HepG2 (cell line): ENCODE results near the gene TJP2. TPM values are rescaled to one million over a fixed set of nuclear protein-coding genes. Genes with fewer than 3 reads are reported as not detected.

Experiments
- ATF1 ChIP-seq: IDR thresholded peaks from 2 replicates; pipeline ENCODE4 v1.6.1; 2016; ENCODE audit warnings: mild to moderate bottlenecking, control low read depth
- ATRX ChIP-seq: sonication (generic); formaldehyde crosslinking; IDR thresholded peaks from 2 replicates; pipeline ENCODE4 v1.4.0; 2020; ENCODE audit warnings: missing genetic modification reagents, borderline replicate concordance
- CEBPG ChIP-seq: IDR thresholded peaks from 2 replicates; pipeline ENCODE4 v1.6.1; 2016
- IRX3 ChIP-seq: sonication (generic); formaldehyde crosslinking; IDR thresholded peaks from 2 replicates; pipeline ENCODE4 v1.8.1; 2023; ENCODE audit warnings: mild to moderate bottlenecking, low read depth, missing genetic modification reagents, borderline replicate concordance
- MTERF4 ChIP-seq: sonication (generic); formaldehyde crosslinking; IDR thresholded peaks from 2 replicates; pipeline ENCODE4 v1.8.0; 2023; ENCODE audit warnings: mild to moderate bottlenecking, missing genetic modification reagents
- NR3C1 ChIP-seq: sonication (generic); formaldehyde crosslinking; IDR thresholded peaks from 2 replicates; pipeline ENCODE4 v1.4.0; 2020; ENCODE audit warnings: missing genetic modification reagents
- SMAD1 ChIP-seq: sonication (generic); formaldehyde crosslinking; IDR thresholded peaks from 2 replicates; pipeline ENCODE4 v1.4.0; 2020; ENCODE audit warnings: missing genetic modification reagents, low read depth, mild to moderate bottlenecking, borderline replicate concordance
- SOX13 ChIP-seq, 3 experiments: fragments of 450-650 bp in 1 of 3; sonication (generic) in 1 of 3; formaldehyde crosslinking in 1 of 3; IDR thresholded peaks in 2 of 3; conservative IDR thresholded peaks in 1 of 3; 2 replicates each; pipeline versions ENCODE4 v1.5.0 to v1.6.1; 2016 to 2020; ENCODE audit warnings: antibody characterized with exemption in 1 of 3, mild to moderate bottlenecking in 1 of 3, missing compliant biosample characterization in 1 of 3, missing genetic modification reagents in 1 of 3, moderate library complexity in 1 of 3
- TEAD3 ChIP-seq: optimal IDR thresholded peaks from 2 replicates; pipeline ENCODE3; 2016; ENCODE audit warnings: borderline replicate concordance
- ZBTB40 ChIP-seq, 2 experiments: fragments of 450-650 bp in 1 of 2; sonication (generic) in 1 of 2; formaldehyde crosslinking in 1 of 2; IDR thresholded peaks; 2 replicates each; pipeline versions ENCODE4 v1.6.1 to v1.8.0; 2016 to 2022; ENCODE audit warnings: antibody characterized with exemption in 1 of 2, mild to moderate bottlenecking in 1 of 2, missing genetic modification reagents in 1 of 2
- ZNF160 ChIP-seq: sonication (generic); formaldehyde crosslinking; IDR thresholded peaks from 2 replicates; pipeline ENCODE4 v1.8.0; 2022; ENCODE audit warnings: mild to moderate bottlenecking, inconsistent platforms, missing genetic modification reagents
- ZNF546 ChIP-seq: sonication (generic); formaldehyde crosslinking; conservative IDR thresholded peaks from 2 replicates; pipeline ENCODE4 v1.8.1; 2023; ENCODE audit warnings: mild to moderate bottlenecking, missing genetic modification reagents
- ZNF652 ChIP-seq: IDR thresholded peaks from 2 replicates; pipeline ENCODE4 v1.6.1; 2016; ENCODE audit warnings: low read depth, borderline replicate concordance
- ZNF709 ChIP-seq: sonication (generic); formaldehyde crosslinking; IDR thresholded peaks from 2 replicates; pipeline ENCODE4 v1.5.0; 2020; ENCODE audit warnings: mild to moderate bottlenecking, missing genetic modification reagents
- ZNF780A ChIP-seq: sonication (generic); formaldehyde crosslinking; IDR thresholded peaks from 2 replicates; pipeline ENCODE4 v1.8.0; 2022; ENCODE audit warnings: mild to moderate bottlenecking, missing genetic modification reagents, moderate library complexity
- polyA plus RNA-seq, 8 experiments: library from polyadenylated mRNA; depleted of rRNA in 3 of 8; stranded (reverse) in 7 of 8; unstranded in 1 of 8; fragments of >200 nt; fragmentation: Illumina TruSeq in 4 of 8; extraction: Trizol in 4 of 8; gene quantifications; 2 replicates each; pipeline versions ENCODE4 v1.2.1 to v1.2.3, GENCODE V29; 2011 to 2016; ENCODE audit warnings: low read depth in 4 of 8, missing spikeins in 1 of 8, mixed read lengths in 1 of 8; ENCODE audit not compliant: insufficient read depth in 1 of 8
- total RNA-seq, 5 experiments: library from RNA; depleted of rRNA; stranded (reverse); fragments of >200 nt; fragmentation: Illumina TruSeq; extraction: Trizol; gene quantifications; 2 replicates each; pipeline ENCODE4 v1.2.3, GENCODE V29; 2016; ENCODE audit warnings: low read depth in 1 of 5
- TF ChIP-seq, protein P1 (sequence below): sonication (generic); formaldehyde crosslinking; conservative IDR thresholded peaks from 2 replicates; pipeline ENCODE4 v1.4.0; 2020; ENCODE audit warnings: missing genetic modification reagents

The TJP2 gene
- total and polyA plus RNA-seq, 2 of the 13 experiments (the other 11 are each of a cell fraction or from before 2014, with no cell fraction given): 109 to 110 TPM

DNA sequence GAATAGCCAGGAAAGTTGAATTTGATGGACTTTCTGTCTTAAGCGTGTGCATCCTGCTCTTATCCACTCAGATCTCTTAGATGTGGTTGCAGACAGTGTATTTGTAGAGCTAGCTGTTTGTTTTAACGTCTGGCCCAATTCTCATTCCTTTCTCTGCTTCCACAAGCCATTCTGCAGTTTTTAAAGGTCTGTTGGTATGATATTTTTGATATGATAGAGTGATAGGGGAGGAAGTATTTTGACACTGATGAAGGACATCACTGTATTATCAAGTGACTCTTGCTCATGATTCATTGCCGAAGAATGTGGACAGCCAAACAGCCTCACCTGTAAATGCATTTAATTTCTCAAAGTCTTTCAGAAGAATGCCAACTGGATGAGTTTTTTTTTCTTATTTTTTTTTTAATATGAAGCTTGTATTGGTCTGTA, 4.5 kb downstream of the TJP2 start (continued):
- no peak for TF ChIP-seq ZBTB40 (IDR thresholded peaks at IDR 0.05)
- TF ChIP-seq ZBTB40 (CRISPR knock-in tag; IDR thresholded peaks at IDR 0.05): no peak
- no peak for TF ChIP-seq MTERF4 (CRISPR knock-in tag)
- TF ChIP-seq NR3C1 (CRISPR knock-in tag): no peak
- no peak for TF ChIP-seq ZNF652 (CRISPR knock-in tag)
- peak; percentile 65 for TF ChIP-seq TEAD3 (CRISPR knock-in tag)
- no peak for TF ChIP-seq ZNF709 (CRISPR knock-in tag)
- TF ChIP-seq, protein P1, sequence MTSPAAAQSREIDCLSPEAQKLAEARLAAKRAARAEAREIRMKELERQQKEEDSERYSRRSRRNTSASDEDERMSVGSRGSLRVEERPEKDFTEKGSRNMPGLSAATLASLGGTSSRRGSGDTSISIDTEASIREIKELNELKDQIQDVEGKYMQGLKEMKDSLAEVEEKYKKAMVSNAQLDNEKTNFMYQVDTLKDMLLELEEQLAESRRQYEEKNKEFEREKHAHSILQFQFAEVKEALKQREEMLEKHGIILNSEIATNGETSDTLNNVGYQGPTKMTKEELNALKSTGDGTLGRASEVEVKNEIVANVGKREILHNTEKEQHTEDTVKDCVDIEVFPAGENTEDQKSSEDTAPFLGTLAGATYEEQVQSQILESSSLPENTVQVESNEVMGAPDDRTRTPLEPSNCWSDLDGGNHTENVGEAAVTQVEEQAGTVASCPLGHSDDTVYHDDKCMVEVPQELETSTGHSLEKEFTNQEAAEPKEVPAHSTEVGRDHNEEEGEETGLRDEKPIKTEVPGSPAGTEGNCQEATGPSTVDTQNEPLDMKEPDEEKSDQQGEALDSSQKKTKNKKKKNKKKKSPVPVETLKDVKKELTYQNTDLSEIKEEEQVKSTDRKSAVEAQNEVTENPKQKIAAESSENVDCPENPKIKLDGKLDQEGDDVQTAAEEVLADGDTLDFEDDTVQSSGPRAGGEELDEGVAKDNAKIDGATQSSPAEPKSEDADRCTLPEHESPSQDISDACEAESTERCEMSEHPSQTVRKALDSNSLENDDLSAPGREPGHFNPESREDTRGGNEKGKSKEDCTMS: no peak
- TF ChIP-seq ATRX (CRISPR knock-in tag): no peak
- no peak for TF ChIP-seq ZNF160
- TF ChIP-seq SMAD1 (CRISPR knock-in tag): no peak
- TF ChIP-seq SOX13 (IDR thresholded peaks at IDR 0.05): 0 out of 2 replicates have a peak, but pooled peaks have one; percentile 35
- TF ChIP-seq SOX13 (CRISPR knock-in tag; conservative IDR thresholded peaks at IDR 0.05 in 1 of 2, IDR thresholded peaks at IDR 0.05 in 1 of 2): peak in 1 of 2 experiments; percentile 89; a peak in 2 of 4 replicates
- TF ChIP-seq ZNF546: no peak
- TF ChIP-seq ZNF780A (CRISPR knock-in tag): no peak
- peak; percentile 42; the same call in 1 of the 2 replicates for TF ChIP-seq ATF1 (CRISPR knock-in tag)
- 0 out of 2 replicates have a peak, but pooled peaks have one; percentile 17 for TF ChIP-seq CEBPG (CRISPR knock-in tag)
- TF ChIP-seq IRX3 (CRISPR knock-in tag): no peak
